HG02840 (cell line): ENCODE measurements around the gene PLPP4.

Source experiments
- ATAC-seq: cut with Tn5 transposase; IDR thresholded peaks from one replicate; pipeline ENCODE4 v1.9.1; 2021; ENCODE audit warnings: mild to moderate bottlenecking, moderate library complexity, moderate number of reproducible peaks; ENCODE audit not compliant: unreplicated experiment, low FRiP score

PLPP4 gene

DNA sequence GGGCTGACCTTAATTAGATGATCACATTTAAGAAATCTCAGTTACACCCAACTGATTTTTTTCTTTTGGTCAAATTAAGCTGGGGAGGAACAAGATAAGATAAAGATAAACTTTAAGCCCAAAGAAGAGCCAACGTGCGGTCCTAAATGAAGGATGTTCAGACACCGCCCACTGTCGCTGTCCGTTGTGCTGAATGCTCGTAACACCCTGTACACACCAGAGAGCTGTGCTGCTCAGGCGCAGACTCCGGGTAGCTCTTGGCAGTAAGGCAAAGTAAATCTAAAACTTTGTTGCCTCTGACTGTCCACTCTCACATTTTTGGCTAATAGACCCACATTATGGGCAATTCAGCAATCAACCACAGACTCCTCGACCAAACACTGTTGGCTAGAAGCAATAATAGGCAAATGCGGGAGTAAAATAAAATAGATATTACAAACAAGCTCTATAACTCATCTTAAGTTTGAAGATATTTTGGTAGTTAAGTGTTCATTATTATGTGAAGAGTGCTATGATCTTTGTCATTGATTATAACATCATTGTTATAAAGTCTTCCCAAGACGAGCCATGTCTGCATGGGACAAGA is 57.1 kb downstream of the PLPP4 start:
- ATAC-seq = no peak

DNA sequence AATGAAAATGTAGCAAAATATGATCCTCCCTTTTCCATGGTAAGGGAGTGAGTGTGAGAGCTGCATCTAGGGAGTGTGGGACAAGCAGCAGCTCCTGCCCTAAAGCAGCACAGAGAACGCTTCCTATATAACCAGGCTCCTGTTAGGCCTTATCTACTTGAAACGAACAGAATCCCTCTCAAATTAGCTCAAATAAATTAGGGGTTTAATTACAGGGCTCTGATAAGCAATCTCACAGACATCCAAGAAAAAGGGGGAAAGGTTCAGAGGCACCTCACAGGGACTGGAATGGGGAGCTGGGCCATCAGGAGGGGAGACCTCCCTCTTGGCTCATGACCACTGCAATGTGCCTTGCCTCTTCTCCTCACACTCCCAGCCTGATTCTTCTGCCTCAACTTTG is 57.9 kb downstream of the PLPP4 start:
- no peak for ATAC-seq

DNA sequence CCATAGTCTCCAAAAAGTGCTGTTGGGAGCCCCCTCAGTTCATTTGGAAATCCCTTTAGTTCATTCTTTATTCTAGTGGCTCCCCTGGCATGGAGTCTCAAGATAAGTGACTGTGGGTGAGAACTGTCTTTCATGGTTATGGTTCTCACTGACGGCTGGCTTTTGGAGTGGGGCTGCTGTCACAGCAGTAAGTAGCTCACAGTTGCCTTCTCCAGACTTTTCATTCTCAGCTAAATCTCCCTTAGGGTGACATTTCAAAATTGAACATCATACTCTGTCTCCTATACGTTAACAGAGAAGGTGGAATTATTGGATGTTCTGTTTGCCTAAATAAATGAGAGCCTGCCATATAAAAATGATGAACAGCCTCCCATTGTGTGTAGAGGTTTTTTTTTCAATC is 58.7 kb downstream of the PLPP4 start:
- ATAC-seq = no peak

DNA sequence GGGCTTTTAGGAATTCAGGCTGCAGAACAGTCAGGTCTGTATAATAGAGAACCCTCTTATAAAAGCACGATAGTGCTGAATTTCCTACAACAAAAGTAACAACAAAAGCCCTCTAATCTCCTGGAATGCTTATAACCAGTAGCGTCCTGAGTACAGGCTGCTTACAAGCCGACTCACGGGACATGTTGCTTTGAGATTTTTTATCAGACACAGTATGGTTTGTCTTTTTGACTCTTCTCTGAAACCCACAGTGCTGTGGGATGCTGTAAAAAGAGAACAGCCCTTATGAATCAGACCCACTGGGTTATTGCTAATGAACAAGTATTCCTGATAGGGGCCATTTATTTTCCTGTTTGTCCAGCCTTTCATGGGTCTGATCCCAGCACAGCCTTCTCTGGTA is 59.4 kb downstream of the PLPP4 start:
- ATAC-seq = no peak

DNA sequence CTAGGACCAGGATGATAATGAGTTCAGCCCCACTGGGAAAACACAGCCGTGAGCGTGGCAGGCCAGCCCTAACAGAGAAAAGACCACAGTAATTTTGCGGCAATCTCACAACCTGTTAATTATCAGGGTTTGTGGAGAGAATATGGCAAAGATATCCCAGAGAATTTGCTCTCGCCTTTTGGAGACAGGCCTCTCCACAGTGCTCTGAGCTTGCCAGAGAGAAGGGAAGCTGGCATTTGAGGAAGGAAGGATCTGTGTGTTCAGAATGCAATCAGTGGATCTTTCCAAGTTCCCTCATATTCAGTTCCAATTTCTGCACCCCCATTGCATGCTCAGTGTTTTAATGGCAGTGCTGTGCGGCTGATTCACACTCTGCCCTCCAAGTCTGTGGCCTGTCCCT is 60.2 kb downstream of the PLPP4 start:
- ATAC-seq = no peak

DNA sequence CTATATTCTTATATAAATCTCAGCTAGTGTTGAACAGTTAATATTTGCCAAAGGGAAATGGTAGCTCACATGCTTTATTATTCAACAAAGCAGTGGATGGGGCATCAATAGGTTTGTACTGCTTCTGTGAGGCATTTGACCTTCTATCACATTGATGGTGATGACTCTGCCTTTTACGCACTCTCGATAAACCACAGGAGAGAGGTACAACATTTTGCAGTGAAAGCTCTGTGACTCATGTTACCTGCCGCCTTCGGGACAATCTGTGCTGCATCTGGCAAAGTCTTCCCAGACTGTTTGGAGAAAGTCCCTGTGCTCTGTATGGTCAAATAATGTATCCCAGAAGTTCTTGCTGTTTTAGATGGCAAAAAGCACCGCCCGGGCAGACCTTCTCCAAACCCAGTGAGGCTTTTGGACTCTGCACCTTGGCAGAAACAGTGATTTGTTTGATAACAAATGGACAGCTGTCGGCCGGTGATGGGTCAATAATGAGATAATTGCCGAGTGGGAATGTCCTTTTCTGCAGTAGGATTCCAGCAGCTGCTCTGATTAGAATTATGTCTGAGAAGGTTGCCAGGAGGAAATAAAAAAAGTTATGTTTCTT is 61.0 kb downstream of the PLPP4 start:
- no peak for ATAC-seq

DNA sequence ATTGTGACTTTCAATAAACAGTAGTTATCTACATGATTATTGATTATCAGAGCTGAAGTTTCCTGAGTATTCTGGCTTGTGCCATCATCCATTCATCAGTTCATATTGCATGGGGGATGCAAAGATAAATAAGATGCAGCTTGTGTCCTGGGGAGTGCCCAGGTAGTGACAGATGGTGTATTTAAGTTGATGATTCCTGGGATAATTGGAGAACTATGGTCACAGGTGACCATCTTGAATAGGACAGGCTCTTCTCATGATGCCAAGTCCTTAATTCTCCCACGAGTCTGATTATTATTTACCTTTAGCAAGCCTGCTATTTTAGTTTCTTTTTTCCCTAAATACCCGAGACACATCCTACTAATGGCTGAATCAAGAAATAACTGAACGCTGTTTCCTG is 64.9 kb downstream of the PLPP4 start:
- ATAC-seq = no peak

DNA sequence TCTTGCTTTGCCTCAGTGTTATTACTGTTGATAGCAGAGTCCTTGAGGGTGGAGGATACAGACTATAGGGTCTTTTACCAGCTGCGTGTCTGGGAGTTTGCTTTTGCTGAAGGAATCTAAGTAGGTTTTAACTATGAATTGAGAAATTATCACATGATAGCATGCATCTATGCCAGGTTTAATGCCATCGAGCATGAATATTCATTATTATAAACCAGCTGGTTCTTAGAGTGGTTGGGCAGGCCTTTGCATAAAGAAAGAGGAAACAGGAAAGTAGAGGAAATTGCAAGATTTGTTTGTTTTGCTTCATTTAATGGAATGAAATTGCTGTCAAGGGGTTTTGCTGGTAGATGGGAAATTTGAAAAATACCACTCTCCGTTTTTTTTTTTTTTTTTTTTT is 70.7 kb downstream of the PLPP4 start:
- ATAC-seq = no peak

DNA sequence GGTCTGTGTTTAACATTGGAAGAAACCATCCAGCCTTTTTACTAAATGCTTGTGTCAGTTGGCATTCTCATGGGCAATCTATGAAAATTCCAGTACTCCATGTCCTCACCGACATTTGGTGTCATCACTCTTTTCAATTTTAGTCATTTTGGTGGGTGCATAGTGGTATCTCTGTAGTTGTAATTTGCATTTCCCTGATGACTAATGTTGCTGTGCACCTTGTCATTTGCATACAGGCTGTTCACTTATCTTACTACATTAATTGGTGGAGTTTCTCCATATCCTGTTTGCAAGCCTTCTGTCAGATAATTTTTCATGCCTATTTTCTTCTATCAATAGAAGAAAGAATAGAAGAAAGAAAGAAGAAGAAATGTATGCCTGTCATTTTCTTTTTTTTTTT is 73.7 kb downstream of the PLPP4 start:
- no peak for ATAC-seq

DNA sequence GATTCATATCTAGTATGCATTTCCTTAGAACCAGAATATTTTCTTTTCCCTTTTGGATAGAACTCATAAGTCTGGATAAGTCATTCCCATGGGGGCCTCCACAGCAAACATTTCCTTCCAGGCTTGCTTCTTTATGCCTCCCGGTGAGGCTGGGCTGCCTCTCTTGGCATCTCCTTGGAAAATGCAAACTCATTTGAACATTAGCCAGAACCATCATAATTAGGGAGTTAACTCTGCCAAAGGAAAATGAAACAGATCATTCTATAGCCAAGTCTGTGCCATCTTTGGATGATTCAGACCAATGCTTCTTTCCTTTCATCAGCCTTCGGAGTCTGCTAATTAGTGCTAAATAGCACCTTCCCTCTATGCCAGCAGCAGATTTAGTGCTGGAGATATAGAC is 81.1 kb downstream of the PLPP4 start:
- no peak for ATAC-seq

DNA sequence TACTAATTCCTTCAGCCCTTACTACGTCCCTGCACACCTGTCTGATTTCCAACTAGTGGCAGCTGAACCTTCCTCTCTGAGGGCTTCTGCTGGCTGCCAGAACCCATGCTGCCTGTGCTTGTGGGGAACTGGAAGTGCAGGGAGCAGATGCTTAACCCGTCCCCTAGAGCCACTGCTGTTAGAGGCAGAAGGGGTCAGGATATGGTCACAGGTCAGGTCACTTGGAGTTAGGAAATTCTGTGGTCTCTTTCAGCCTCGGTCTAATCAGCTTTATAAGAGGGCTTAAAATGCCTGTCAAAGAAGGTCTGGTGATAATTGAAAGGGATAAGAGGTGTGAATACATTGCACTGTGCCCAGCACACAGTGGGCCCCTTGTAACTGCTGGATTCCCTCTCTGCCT is 82.0 kb downstream of the PLPP4 start:
- ATAC-seq = no peak

DNA sequence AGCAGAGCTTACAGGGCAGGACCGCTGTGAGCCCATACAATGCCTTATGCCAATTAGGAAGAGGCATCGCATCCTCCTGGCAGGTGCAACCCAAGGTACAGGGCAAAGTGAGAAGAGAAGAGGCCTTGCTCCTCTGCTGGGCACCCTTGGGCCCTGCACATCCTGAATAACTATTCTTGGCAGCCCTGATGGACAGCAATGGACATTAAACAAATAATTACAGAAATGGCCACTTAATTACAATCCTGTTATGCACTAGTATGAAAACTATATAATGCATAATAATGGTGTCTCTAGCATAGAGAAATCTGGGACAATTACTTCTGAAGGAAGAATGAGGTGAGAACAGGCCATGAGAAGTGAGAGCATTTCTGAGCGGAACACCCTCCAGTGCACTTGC is 83.5 kb downstream of the PLPP4 start:
- no peak for ATAC-seq

DNA sequence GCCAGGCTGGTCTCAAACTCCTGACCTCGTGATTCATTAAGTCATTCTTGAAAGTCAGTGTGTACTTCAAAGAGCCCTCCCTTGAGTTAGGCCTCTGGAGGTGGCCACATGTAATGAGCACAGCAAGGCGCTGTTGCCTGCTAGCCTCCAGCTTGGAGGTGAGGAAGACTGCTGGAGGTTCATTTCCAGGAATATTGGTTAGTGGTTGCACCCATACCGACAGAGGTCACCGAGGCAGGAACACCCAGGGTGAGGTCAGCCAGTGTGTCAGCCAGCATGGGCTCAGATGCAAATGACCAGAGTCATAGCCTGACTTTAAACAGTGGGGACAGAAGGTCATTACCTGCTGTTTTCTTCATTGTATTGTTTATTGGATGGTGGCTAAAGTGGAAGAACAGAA is 85.0 kb downstream of the PLPP4 start:
- no peak for ATAC-seq

DNA sequence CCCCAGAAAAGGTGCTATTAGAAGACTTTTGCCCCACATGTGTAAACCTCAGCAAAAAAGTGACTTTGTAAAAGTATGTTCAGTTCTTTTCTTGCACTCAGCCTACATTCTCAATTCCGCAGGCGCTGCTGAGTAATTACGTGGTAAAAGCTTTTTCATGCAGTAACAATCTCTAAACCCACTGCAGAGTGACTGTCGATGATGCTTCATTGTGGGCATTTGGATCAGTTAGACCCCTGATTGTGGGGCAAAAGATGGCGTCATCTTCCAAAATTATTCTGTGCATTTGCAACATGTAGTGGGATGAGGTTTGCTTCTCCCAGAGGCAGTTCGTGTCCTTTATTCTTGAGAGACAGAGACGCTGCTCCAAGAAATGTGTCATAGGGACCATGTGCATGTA is 85.6 kb downstream of the PLPP4 start:
- no peak for ATAC-seq

DNA sequence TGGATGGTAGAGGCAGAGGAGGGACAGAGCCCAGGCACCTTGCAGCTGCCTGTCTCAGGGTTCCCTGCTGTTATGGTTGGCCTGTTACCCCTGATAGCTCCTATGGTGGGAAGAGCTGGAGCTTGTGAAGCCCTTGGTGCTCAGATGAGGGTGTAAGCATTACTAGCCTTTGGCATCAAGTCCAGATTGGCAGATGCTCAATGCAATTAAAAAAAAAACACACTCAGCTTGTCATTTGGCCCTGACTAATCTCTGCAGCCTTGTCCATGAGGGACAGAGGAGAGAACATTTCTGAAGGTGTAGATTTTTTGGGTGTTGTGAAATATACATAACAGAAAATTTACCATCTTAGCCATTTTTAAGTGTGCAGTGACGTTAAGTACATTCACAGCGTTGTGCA is 86.3 kb downstream of the PLPP4 start:
- no peak for ATAC-seq

DNA sequence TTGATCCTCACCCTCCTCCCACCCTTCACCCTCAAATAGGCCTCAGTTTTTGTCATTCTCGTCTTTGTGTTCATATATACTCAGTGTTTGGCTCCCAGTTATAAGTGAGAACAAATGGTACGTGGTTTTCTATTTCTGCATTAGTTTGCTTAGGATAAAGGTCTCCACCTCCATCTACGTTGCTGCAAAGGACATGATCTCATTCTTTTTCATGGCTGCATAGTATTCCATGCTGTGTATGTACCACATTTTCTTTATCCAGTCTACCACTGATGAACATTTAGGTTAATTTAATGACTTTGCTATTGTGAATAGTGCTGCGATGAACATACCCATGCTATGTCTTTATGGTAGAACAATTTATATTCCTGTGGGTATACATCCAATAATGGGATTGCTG is 91.2 kb downstream of the PLPP4 start:
- ATAC-seq = no peak

DNA sequence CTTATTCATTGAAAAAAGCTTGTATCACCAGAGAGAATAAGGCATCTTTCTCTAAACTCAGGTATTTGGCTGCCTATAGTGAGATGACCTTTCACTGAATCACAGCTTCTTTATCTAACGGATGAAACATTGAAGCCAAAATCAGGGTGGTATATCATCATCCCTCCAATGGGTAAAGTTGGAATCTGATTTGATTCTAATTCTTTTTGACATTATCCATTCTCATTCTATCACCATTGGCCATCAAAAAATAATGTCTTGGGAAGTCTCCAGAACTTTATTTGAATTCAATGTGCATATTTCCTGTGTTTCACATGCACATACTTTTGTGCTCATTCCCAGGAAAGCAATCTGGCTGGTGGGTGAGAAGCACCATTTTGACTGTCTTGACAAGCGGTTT is 95.2 kb downstream of the PLPP4 start:
- ATAC-seq = no peak

DNA sequence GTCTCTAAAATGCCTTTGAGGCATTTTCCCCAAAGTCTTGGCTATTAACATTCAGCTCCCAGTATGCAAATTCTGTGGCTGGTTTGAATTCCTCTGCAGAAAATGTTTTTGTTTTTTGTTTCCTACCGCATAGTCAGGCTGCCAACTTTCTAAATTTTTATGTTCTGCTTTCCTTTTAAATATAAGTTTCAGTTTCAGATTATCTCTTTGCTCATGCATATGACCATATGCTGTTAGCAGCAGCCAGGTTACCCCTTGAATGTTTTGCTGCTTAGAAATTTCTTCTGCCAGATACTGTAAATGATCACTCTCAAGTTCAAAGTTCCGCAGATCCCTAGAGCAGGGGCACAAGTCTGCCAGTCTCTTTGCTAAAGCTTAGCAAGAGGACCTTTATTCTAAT is 96.9 kb downstream of the PLPP4 start:
- ATAC-seq = no peak

DNA sequence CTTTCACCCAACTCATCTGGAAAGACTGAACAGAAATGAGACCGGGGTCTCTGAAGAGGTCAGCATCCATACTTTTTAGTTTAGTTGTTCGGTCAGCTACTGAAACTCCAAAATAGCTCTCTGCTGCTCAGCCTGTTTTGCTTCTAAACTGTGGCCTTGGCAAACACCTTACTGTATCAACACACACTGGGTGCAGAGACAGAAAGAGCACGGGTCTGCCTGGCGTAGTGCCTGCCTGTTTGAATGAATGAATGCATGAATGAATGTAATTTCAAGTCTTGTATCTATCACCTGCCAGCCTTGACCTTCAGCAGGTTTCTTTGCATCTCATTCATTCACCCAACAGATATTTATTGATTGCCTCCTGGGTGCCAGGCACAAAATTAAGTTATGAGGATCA is 98.4 kb downstream of the PLPP4 start:
- ATAC-seq = no peak

DNA sequence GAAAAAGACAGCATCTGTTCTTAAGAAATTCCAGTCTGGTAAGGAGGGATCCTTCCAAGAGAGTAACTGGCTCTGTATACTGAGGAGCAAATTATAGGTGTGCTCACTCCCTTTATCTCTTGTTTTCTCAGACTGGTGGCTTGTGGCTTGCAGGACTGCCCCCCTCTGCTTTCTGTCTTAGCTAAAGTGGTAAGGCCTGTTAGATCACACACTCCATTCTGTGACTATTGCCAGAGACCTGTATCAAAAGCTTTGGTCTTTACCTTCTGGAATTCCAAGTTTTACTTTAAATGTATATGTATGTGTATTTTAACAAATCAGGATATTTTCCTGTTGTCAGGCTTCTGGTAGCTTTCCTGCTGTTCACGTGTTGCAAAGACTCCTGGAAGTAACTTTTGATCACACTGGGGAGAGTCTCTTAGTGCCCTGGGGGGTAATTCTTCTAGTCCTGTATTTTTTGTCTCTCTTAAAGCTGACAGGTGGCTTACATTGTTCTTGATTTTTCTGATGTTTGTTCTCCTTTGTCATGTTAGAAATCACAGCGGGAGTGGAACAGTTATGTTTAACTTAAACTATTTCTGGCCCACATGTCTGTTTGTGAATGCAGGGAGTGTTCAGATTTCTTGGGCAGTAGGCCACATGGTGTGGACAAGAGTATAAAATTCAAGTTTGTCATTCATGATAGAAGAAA is 99.0 kb downstream of the PLPP4 start:
- no peak for ATAC-seq

DNA sequence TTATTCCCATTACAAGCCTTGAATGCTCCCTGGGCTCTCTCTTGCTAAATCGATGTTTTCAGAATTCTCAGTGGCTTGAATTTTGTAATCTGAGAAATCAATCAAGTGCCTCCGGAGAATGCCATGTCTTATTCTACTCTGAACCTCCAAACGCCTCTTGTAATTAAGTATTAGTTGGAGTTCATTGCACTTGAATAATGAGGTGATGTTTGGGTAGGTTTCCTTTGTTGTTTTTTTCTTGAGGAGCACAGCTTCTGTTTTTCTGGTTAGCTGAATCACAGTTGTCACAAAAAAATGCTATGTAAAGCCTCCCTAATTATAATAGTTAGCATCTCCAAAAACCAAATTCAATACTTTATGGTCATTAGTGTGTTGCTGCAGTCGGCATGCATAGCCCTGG is 100.3 kb downstream of the PLPP4 start:
- ATAC-seq = no peak

DNA sequence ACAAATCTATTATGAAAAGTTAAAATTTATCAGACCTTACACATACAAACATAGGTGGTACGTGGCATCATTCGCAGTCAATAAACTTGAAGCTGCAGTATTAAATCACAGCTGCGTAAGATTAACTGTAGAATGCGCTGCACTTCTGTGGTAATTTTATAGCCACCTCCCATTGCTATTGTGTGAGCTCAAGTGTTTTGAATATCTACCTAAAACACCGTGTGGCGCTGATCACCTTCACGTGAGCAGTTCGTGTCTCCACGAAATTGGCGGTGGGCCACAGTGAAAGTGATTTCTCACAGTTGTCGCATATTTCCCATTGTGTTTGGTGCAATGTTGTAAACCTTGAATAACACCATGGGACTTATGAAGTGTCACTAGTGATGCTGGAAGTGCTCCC is 102.8 kb downstream of the PLPP4 start:
- ATAC-seq = no peak
